Endometrial microvascular endothelial cells (primary cell): ENCODE measurements around the gene ANO4. TPM values are rescaled to one million over a fixed set of nuclear protein-coding genes. Genes with fewer than 3 reads are reported as not detected.

Source experiments
- in situ Hi-C: cut with HindIII; loops from 2 replicates; pipeline ENCODE4 v1.10.0; 2017; ENCODE audit warnings: low sequenced_read_pairs, low pct_unique_long_range_greater_than_20kb; ENCODE audit errors: inconsistent ontology term
- total RNA-seq: library from RNA; depleted of rRNA; stranded (reverse); fragments of >200 nt; gene quantifications from one replicate; pipeline ENCODE4 v1.2.3, GENCODE V29; 2015; ENCODE audit errors: inconsistent ontology term

Gene ANO4
- total RNA-seq, 1 donor from 2014 or later = 0.74 TPM

GRCh38 chr12:100860611-100861010 is 66.0 kb downstream of the ANO4 start:
- in situ Hi-C loops = no loop called here

- in situ Hi-C loops = no loop called here
These were observed 68.1 kb downstream of the ANO4 start for GRCh38 chr12:100862676-100863075.

GRCh38 chr12:100864366-100864765 is 69.8 kb downstream of the ANO4 start:
- in situ Hi-C loops = no loop called here

- in situ Hi-C loops = no loop called here
These were observed 73.2 kb downstream of the ANO4 start for GRCh38 chr12:100867639-100868393.

DNA sequence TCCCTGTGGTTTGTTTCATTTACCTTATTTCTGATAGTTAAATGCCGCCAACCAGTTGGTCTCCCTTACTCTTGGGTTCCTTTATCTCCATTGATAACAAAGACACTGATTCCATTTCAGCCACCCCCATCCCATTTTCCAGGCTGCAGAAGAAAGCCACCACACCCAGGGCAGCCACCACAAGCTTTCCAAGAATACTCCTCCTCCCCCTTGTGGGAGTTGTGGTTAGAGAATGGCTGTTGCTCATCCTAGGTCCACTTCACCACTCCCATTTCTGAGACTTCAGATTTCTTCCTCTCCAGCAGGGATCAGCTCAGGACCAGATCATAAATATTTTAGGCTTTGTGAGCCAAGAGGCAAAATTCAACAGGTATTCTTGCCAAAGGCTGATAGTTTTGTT is 73.9 kb downstream of the ANO4 start:
- in situ Hi-C loops = no loop called here

GRCh38 chr12:100871195-100871734 is 76.7 kb downstream of the ANO4 start:
- in situ Hi-C loops = no loop called here

DNA sequence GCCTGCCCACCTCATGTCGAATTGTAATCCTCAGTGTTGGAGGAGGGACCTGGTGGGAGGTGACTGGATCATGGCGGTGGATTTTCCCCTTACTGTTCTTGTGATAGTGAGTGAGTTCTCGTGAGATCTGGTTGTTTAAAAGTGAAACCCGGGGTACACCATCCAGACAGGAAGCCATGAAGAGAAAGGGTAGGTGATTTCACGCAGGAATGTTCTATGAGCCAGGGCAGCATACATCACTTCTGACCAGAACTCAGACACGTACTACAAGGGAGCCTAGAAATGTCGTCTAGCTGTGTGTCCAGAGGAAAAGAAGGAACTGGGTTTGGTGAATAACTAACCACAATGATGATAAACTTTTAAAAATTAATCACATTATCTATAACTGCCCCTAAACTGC is 80.6 kb downstream of the ANO4 start:
- in situ Hi-C loops = no loop called here

GRCh38 chr12:100875771-100876170 is 81.2 kb downstream of the ANO4 start:
- in situ Hi-C loops = no loop called here

GRCh38 chr12:100877776-100878175 is 83.2 kb downstream of the ANO4 start:
- in situ Hi-C loops = no loop called here

DNA sequence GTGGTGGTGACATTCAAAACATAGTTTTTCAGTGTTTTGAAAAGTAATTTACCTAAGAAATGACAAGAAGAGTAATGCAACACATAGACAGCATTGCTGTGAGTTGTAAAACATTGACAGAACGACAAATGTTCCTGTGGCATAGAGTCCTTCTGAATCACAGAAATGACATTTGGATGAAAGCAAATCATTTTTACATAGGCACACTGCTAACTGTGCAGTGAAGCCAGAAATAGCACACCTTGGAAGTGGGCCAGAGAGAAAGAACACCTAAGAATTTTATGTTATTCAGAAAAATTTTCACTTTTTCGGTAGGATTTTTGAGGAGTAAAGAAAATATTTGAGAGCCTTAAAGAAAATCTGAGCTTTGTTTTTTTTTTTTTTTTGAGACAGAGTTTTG is 100.6 kb downstream of the ANO4 start:
- in situ Hi-C loops = no loop called here

- in situ Hi-C loops = no loop called here
These were observed 101.6 kb downstream of the ANO4 start for GRCh38 chr12:100896192-100896591.

DNA sequence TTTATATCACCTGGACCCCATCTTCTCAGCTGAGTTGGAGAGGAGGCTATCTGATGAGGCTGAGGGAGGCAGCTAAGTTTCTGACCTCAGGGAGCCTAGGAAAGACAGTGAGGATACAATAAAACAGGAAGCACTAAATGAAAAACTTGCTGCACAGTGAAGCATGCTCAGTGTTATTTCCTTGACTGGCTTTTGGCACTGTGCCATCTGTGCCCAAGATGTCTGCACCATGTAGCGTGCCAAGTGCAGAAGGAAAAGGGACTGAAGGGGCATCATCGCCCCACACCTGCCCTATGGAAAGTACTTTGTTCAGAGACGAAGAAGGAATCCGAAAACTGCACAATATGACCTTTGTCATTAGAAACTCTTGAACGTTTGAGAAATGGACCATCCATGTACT is 102.7 kb downstream of the ANO4 start:
- in situ Hi-C loops = no loop called here

DNA sequence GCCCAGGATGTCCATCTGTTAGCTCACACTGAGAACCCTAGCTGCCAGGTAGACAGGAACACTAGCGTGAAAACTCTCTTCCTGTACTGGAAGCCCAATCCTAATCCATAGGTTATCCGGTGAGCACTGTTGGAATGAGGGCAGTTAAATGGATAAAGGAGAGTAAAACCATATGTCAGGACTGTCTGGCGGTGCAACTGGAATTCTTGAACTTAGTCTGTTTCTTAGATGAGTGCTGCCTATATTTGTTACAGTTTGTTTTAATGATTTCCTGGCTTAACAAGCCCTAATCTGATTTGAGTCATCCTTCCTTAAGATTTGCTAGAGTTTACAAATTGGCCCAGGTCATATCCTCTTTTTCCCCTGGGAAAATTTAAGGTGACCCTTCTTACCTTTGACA is 104.7 kb downstream of the ANO4 start:
- in situ Hi-C loops = no loop called here

DNA sequence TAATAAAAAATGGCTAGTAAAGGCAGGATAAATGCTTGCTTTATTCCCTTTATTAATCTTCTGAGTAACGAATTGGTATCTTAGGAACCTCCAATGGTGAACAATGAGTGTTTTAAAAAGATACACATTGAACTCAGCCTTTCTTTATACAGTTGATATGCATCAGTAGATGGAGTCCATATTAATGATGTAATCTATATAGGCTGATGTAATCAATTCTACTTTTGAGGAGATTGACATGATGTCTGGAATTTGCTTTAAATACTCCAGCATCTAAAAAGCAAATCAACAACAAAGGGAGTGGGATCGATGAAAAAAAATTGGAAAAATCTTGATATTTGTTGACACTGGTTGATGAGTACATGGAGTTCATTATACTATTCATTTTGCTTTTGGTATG is 106.2 kb downstream of the ANO4 start:
- in situ Hi-C loops = no loop called here

- in situ Hi-C loops = no loop called here
These were observed 106.7 kb downstream of the ANO4 start for GRCh38 chr12:100901266-100901665.

- in situ Hi-C loops = no loop called here
These were observed 109.7 kb downstream of the ANO4 start for GRCh38 chr12:100904270-100904669.

DNA sequence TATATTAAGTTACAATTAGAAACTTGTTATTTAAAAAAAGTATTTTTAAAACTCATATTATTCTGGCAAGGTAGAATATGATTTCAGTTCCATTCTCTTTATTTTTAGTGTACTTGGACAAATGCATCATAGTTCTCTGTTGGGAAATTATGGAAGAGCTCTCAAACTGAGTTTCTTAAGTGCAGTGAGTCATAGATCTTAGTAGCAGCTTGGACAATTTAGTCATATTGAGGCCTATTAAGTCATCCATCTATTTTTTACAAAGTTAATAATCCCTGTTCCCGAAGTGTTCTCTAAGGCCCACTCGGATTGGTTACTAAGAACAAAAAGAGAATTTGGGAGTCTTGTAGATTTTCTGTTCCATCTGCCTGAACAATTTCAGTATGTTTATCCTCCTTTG is 113.9 kb downstream of the ANO4 start:
- in situ Hi-C loops = no loop called here

- in situ Hi-C loops = no loop called here
These were observed 119.5 kb downstream of the ANO4 start for GRCh38 chr12:100913872-100914592.

DNA sequence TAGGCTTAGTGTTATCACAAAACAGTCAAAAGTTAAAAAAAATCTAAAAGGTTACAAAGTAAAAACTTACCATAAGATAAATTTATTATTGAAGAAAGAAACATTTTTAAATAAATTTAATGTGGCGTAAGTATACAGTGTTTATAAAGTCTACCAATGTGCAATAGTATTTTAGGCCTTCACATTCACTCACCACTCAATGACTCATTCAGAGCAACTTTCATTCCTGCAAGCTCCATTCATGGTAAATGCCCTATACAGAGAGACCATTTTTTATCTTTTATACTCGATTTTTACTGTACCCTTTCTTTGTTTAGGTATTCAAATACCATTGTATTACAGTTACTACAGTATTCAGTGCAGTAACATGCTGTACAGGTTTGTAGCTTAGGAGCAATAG is 124.5 kb downstream of the ANO4 start:
- in situ Hi-C loops = no loop called here

DNA sequence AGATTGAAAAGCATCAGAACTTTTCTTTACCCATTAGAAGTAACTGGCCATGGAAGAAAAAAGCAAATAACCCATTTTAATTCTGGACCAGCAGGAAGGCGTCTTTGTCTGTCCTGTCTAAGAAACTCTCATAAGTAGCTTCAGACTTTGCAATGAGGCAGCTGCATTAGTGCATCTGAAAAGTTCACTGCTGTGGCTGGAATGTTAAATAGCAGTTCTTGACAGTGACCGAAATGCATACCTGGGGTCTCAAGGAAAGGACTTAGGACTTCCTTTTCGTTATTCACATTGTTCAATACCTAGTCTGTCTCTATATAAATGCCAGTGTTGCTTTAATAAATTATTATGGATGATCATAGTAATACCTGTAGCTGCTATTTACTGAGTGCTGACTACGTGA is 125.9 kb downstream of the ANO4 start:
- in situ Hi-C loops = no loop called here
